Left kidney (tissue), 2 donors: ENCODE results near the gene ADCY9. TPM values are rescaled to one million over a fixed set of nuclear protein-coding genes. Genes with fewer than 3 reads are reported as not detected.
"Not testable (repeated sequence)": the region's sequence is repeated elsewhere in the genome, so short reads cannot be mapped to it uniquely, and the experiment has no call there.

Source experiments
- DNase-seq: peaks from one replicate; pipeline ENCODE4 v3.0.0-alpha.2; 2013
- polyA plus RNA-seq: library from polyadenylated mRNA; unstranded; fragments of 120-200 nt; gene quantifications from one replicate; pipeline ENCODE4 v1.2.1, GENCODE V29; 2013; ENCODE audit not compliant: insufficient read length

ADCY9 gene
- polyA plus RNA-seq, 1 donor, result 9.5 TPM

DNA sequence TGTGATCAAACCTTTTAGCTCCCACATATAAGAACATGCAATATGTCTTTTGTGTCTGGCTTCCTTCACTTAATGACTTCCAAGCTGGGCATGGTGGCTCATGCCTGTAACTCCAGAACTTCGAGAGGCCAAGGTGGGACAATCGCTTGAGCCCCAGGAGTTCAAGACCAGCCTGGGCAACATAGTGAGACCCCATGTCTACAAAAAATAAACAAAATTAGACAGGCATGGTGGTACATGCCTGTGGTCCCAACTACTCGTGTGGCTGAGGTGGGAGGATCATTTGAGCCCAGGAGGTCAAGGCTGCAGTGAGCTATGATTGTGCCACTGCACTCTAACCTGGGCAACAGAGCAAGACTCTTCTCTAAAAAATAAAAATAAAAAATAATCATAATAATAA lies 79.3 kb downstream of the ADCY9 start:
- not testable (repeated sequence) for DNase-seq

DNA sequence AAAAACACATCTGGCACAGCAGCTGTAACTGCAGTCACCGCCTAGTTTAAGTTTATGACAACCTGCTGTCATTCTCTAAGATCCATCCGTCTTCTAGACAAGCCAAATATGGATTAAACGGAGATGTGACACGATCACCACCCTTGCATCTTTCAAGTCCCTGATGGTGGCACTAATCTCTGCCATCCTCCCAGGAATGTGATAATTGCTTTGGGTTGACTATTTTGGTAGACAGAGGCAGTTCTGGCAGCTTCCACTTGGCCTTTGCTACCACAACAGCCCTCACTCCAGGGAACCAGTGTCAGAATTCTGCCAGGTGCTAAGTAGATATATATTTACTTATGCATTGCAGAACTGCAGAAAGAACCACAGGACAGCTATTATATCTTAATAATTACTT lies 81.3 kb downstream of the ADCY9 start:
- DNase-seq, result no peak

- no peak for DNase-seq
Observed at GRCh38 chr16:4033951-4034350, 82.3 kb downstream of the ADCY9 start.

GRCh38 chr16:4032768-4033167 lies 83.5 kb downstream of the ADCY9 start:
- DNase-seq, result no peak

GRCh38 chr16:4028144-4028543 lies 88.1 kb downstream of the ADCY9 start:
- no peak for DNase-seq

- DNase-seq, result no peak
Observed at GRCh38 chr16:4026854-4027253, 89.4 kb downstream of the ADCY9 start.

DNA sequence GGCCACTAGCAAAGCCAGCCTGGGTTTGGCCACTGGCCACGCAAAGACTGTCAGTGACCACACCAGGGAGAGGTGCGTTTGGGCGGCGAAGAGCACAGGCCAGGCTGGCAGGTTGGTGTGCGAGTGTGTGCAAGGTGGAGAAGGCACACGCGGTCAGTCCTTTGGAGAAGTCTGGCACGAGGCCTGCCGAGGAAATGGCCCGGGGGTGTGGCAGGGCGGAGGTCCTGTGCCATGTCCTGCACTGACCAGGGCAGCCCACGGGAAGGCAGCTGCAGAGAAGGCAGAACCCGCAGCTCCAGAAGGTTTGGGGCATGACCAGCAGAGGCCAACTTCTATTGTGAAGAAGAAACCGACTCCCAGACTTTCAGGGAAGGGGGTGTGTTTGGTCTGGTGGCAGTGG lies 90.8 kb downstream of the ADCY9 start:
- DNase-seq, result no peak

- DNase-seq, result no peak
Observed at GRCh38 chr16:4021916-4022315, 94.3 kb downstream of the ADCY9 start.

DNA sequence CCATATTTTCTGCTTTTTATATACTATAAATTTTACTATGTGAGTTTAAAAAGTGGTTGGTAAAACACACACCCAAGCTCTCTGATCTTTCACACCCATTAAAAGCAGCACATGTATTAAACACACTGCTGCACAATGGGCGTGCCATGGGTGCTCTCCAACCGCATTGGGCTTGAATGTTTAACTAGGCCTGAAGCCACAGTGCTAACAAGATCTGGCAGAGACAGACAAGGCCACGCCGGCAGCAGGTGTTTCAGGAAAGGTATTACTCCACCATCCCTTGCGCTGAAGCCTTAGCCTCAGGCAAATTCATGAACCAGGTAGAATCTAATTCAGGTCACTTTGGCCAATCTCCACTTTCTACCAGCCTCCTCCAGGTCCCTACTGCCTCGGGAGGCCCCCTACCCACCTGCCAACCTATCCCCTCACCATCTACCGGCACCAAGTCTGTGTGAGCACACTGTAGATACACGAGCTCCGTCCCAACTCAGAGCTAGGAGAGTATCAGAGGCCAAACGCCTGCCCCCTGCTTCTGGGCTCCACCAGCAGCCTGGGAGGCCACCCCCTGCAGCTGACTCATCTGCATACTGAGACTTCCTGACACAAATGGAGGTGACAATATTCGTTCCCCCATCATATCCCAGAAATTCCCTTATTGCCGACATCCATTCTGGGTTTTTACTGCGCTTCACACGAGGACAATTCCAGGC lies 95.0 kb downstream of the ADCY9 start:
- DNase-seq, result no peak

DNA sequence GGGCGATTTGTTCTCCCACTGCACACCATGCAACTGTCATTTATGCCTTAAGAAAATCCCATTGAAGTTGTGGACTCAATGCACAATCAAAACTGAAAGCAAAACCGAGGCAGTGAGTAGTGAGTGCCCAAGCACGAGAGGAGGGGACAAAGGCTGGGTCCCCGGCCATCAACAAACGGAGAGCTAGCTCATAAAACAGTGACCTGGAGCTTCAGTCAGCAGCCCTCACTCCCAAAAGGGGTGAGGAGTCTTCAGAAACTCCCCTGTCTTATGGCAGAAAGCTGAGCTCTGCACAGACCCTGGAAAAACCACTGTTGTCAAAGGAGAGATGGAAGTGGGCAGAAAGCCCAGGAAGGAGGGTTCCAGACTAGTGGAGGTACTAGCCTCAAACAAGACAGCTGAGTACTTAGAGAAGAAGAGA lies 96.9 kb downstream of the ADCY9 start:
- DNase-seq, result no peak

GRCh38 chr16:4018391-4018790 lies 97.9 kb downstream of the ADCY9 start:
- no peak for DNase-seq

GRCh38 chr16:4017807-4018206 lies 98.4 kb downstream of the ADCY9 start:
- no peak for DNase-seq

DNA sequence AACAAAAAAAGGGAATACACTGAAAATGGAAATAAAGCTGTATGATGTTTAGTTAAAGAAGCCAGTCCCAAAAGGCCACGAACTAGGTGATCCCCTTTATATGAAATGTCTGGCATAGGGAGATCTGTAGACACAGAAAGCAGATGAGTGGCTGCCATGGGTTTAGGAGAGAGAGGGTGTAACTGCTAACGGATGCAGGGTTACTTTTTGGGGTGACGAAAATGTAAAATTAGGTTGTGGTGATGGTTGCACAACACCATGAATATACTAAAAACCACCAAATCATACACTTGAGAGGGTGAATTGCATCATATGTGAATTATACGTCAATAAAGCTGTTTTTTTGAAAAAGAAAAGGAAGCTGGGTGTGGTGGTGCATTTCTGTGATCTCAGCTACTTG lies 99.6 kb downstream of the ADCY9 start:
- no peak for DNase-seq

- no peak for DNase-seq
Observed at GRCh38 chr16:4016005-4016352, 100.3 kb downstream of the ADCY9 start.

GRCh38 chr16:4015275-4016004 lies 100.8 kb downstream of the ADCY9 start:
- no peak for DNase-seq

- DNase-seq, result no peak
Observed at GRCh38 chr16:4011940-4012629, 104.2 kb downstream of the ADCY9 start.

GRCh38 chr16:4011225-4011939 lies 104.9 kb downstream of the ADCY9 start:
- no peak for DNase-seq

GRCh38 chr16:4010225-4011158 lies 105.8 kb downstream of the ADCY9 start:
- no peak for DNase-seq

DNA sequence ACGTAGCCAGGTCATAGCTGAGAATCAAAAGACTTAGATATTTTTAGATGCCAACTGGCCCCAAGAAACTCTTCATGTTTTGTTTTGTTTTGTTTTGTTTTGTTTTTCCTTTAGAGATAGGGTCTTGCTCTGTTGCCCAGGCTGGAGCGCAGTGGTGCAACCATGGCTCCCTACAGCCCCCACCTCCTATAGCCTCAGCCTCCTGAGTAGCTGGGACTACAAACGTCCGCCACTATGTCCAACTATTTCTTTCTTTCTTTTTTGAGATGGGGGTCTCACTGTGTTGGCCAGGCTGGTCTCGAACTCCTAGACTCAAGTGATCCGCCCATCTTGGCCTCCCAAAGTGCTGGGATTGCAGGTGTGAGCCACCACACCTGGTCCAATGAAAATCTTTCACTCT lies 107.1 kb downstream of the ADCY9 start:
- no peak for DNase-seq

DNA sequence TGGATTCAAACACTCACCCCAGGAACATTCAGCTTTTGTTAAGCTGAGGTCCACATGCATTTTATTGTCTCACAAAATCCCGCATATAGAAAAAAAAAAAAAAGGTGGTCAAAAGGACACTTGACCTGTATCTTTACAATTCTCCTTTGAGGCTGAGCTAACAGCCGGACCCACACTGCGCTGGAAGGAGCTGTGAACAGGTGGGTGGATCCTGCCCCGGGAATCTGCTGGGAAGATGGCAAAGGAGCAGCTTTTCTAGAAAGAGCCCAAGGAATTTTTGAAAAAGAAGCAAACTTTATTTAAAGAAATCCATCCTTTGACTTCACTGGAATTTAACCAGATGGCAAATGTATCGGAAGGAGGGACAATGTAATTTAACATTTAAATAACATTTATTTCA lies 108.1 kb downstream of the ADCY9 start:
- no peak for DNase-seq

DNA sequence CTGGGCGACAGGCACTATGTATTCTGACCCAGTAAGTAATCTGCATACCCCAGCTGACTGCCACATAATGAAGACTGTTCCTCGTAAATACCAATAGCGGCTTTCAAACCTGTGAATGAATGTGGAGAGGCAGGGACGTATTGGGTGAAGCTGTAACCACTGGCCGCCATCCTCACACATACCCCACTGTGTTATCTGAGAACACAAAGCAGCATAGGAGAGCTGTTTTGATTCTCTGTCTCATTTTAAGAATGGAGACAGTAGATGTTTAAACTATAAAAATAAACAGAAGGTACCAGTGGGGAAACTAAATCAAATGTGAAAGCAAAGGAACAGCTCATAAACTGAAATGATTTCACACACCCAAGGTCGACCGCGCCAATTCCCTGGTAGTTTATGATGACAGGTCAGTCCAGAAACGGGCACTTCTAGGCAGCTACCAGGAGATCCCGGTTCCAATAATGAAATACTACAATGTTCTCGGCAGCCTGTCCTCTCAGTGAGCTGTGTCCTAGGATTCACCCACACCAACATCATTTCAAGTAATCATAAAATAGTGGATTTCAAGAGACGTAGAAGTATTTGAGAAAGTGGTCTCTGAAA lies 109.7 kb downstream of the ADCY9 start:
- no peak for DNase-seq
